Measurements from ENCODE around the gene FGF19.

The FGF19 gene

DNA sequence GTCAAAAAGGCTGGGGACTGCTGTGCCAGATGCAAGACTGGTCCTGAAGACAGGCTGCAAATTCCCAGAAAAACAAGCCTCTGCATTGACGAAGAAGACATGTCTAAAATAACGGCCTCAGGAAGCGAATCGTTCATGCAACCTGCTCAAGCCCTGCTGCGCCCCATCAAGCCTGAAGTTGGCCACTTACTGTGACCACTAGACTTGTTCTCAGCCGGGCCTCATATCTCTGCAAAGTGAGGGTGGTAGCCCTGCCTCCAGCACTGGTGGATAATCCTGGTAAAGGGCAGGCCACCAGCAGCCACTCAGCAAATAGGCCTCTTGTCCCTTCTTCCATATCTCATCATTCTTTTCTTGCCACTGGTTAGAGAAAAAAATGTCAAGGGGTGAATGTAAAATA lies 40.5 kb downstream of the FGF19 start:
- H3K36me3 ChIP-seq (ENCODE audit: control insufficient read depth, insufficient read depth, low read length): no peaks in the 10 kb centered on the region
- no CpG with 5 or more reads among the region's 6 CpGs for WGBS (ENCODE audit: insufficient coverage, insufficient read length)
- no peaks in the 10 kb centered on the region for H3K9me3 ChIP-seq (ENCODE audit: control insufficient read depth, insufficient read depth, low read length)
- H3K27ac ChIP-seq (ENCODE audit: low read length): no peak overlapping the region
- H3K4me3 ChIP-seq (ENCODE audit: low read length): no peak overlapping the region
- H3K4me1 ChIP-seq (ENCODE audit: control insufficient read depth, insufficient read depth, low read length): peaks cover 5% of the 10 kb centered on the region
- no peaks in the 10 kb centered on the region for H3K27me3 ChIP-seq (ENCODE audit: control insufficient read depth, insufficient read depth, low read length)
- no peak for DNase-seq (ENCODE audit: low read depth, low spot score)

DNA sequence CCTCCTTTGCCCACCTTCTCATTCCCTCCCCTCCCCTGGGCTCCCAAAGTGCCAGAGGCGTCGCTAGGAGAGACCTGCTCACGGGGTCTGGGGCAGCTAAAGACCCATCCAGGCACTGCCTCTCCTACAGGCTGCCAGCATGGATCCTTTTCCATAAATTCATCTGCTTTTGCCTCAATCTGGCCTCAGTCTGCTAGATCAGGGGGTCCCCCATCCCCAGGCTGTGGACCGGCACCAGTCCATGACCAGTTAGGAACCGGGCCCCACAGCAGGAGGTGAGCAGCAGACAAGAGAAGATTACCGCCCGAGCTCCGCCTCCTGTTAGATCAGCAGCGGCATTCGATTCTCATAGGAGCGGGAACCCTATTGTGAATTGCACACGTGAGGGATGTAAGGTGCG lies 41.0 kb downstream of the FGF19 start:
- Histone ChIP-seq H3K9me3 (ENCODE audit: control insufficient read depth, insufficient read depth, low read length) (no peaks in the 10 kb centered on the region), H3K4me1 (ENCODE audit: control insufficient read depth, insufficient read depth, low read length) (peaks cover 7% of the 10 kb centered on the region), H3K27me3 (ENCODE audit: control insufficient read depth, insufficient read depth, low read length) (no peaks in the 10 kb centered on the region), H3K4me3 (ENCODE audit: low read length) (no peak overlapping the region), H3K27ac (ENCODE audit: low read length) (no peak overlapping the region), H3K36me3 (ENCODE audit: control insufficient read depth, insufficient read depth, low read length) (no peaks in the 10 kb centered on the region)
- DNase-seq (ENCODE audit: low read depth, low spot score): no peak
- no CpG with 5 or more reads among the region's 13 CpGs for WGBS (ENCODE audit: insufficient coverage, insufficient read length)

DNA sequence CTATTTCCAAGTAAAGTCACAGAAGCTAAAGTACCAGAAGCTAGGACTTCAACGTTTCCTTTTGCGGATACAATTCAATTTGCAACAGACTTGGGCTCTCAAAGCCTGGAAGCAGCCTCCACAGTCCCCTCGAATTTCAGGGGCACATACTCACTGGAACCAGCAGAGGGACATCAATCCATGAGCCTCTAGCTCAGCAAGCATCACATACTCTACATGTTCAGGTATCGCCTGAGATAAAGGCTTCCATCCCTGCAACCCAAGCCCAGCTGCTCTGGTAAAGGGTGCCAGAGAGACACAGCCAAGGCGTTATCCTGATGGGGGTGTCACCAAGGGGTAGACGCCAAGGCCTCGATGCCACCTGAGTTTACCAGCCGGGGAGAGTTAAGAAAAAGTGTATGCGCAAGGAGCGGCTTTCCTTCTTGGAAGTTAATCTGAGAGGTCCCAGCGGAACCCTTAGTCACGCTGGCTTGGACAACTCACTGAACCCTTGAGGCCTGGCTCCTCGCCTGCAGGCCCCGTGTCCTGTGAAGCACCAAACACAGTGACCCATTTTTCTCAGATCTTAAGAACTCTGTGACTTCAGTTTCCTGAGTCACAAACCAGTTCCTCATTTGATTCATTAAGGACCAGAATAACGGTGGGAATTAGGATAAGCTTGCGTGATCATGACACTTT lies 41.7 kb downstream of the FGF19 start:
- peaks cover 9% of the 10 kb centered on the region for H3K4me1 ChIP-seq (ENCODE audit: control insufficient read depth, insufficient read depth, low read length)
- no CpG with 5 or more reads among the region's 16 CpGs for WGBS (ENCODE audit: insufficient coverage, insufficient read length)
- H3K9me3 ChIP-seq (ENCODE audit: control insufficient read depth, insufficient read depth, low read length): no peaks in the 10 kb centered on the region
- no peaks in the 10 kb centered on the region for H3K27me3 ChIP-seq (ENCODE audit: control insufficient read depth, insufficient read depth, low read length)
- no peaks in the 10 kb centered on the region for H3K36me3 ChIP-seq (ENCODE audit: control insufficient read depth, insufficient read depth, low read length)
- no peak overlapping the region for H3K27ac ChIP-seq (ENCODE audit: low read length)
- no peak overlapping the region for H3K4me3 ChIP-seq (ENCODE audit: low read length)
- no peak for DNase-seq (ENCODE audit: low read depth, low spot score)

DNA sequence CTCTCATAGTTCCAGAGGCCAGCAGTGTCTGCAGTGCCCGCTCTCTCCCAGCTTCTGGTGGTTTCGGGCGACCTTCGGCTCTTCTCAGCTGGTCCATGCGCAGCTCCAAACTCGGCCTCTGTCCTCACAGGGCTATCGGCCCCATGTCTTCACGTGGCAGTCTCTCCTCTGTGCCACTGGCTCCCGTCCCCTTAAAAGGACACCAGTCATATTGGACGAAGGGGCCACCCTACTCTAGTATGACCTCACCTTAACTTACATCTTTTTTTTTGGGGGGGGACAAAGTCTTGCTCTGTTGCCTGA lies 42.5 kb downstream of the FGF19 start:
- Histone ChIP-seq H3K36me3 (ENCODE audit: control insufficient read depth, insufficient read depth, low read length) (no peaks in the 10 kb centered on the region), H3K4me1 (ENCODE audit: control insufficient read depth, insufficient read depth, low read length) (peaks cover 9% of the 10 kb centered on the region), H3K9me3 (ENCODE audit: control insufficient read depth, insufficient read depth, low read length) (no peaks in the 10 kb centered on the region), H3K27ac (ENCODE audit: low read length) (no peak overlapping the region), H3K4me3 (ENCODE audit: low read length) (no peak overlapping the region), H3K27me3 (ENCODE audit: control insufficient read depth, insufficient read depth, low read length) (no peaks in the 10 kb centered on the region)
- no CpG with 5 or more reads among the region's 10 CpGs for WGBS (ENCODE audit: insufficient coverage, insufficient read length)
- DNase-seq (ENCODE audit: low read depth, low spot score): no peak

DNA sequence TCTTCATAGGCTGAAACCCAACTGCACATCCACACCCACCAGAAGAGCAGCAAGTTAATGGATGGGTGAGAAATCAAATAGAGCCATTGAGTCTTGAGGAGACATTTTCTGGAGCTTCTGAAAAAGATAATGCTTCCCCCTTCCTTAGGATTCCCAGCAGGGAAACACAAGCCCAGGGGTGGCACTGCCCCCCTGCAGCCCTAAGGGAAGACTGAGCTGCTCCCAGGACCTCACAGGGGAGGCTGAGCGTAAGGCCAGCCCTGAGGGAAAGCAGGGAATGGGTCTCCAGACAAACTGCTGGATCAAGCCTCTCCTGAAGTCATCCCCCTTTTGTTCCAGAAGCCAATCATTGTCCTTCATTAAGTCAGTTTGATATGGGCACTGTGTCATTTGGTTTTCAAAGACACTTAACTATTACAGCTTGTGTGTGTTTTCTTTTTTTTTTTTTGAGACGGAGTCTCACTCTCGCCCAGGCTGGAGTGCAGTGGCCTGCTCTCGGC lies 43.8 kb downstream of the FGF19 start:
- Histone ChIP-seq H3K36me3 (ENCODE audit: control insufficient read depth, insufficient read depth, low read length) (no peaks in the 10 kb centered on the region), H3K4me1 (ENCODE audit: control insufficient read depth, insufficient read depth, low read length) (peaks cover 9% of the 10 kb centered on the region), H3K27me3 (ENCODE audit: control insufficient read depth, insufficient read depth, low read length) (no peaks in the 10 kb centered on the region), H3K27ac (ENCODE audit: low read length) (no peak overlapping the region), H3K4me3 (ENCODE audit: low read length) (no peak overlapping the region), H3K9me3 (ENCODE audit: control insufficient read depth, insufficient read depth, low read length) (no peaks in the 10 kb centered on the region)
- WGBS (ENCODE audit: insufficient coverage, insufficient read length): no CpG with 5 or more reads among the region's 4 CpGs
- DNase-seq (ENCODE audit: low read depth, low spot score): no peak

DNA sequence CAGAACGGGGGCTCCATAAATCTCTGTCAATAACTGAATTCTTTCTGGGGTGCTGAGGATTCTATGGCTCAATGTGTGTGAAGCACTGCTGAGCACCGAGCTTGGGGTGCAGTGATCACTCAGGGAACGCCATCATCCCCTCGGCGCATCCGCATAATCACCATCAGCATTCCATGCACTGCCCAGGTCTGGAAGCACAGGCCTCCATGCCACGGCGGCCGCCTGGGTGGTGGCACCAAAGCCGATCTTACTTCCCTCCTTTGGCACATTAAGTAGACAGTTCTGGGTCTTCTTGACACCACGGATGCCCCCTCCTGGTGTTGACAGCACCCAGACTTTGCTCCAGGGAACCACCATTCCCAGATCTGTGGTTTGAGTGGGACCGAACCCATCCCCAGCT lies 44.2 kb downstream of the FGF19 start:
- DNase-seq (ENCODE audit: low read depth, low spot score): no peak
- no CpG with 5 or more reads among the region's 12 CpGs for WGBS (ENCODE audit: insufficient coverage, insufficient read length)
- peaks cover 9% of the 10 kb centered on the region for H3K4me1 ChIP-seq (ENCODE audit: control insufficient read depth, insufficient read depth, low read length)
- no peak overlapping the region for H3K4me3 ChIP-seq (ENCODE audit: low read length)
- H3K27me3 ChIP-seq (ENCODE audit: control insufficient read depth, insufficient read depth, low read length): no peaks in the 10 kb centered on the region
- no peaks in the 10 kb centered on the region for H3K9me3 ChIP-seq (ENCODE audit: control insufficient read depth, insufficient read depth, low read length)
- no peaks in the 10 kb centered on the region for H3K36me3 ChIP-seq (ENCODE audit: control insufficient read depth, insufficient read depth, low read length)
- no peak overlapping the region for H3K27ac ChIP-seq (ENCODE audit: low read length)

DNA sequence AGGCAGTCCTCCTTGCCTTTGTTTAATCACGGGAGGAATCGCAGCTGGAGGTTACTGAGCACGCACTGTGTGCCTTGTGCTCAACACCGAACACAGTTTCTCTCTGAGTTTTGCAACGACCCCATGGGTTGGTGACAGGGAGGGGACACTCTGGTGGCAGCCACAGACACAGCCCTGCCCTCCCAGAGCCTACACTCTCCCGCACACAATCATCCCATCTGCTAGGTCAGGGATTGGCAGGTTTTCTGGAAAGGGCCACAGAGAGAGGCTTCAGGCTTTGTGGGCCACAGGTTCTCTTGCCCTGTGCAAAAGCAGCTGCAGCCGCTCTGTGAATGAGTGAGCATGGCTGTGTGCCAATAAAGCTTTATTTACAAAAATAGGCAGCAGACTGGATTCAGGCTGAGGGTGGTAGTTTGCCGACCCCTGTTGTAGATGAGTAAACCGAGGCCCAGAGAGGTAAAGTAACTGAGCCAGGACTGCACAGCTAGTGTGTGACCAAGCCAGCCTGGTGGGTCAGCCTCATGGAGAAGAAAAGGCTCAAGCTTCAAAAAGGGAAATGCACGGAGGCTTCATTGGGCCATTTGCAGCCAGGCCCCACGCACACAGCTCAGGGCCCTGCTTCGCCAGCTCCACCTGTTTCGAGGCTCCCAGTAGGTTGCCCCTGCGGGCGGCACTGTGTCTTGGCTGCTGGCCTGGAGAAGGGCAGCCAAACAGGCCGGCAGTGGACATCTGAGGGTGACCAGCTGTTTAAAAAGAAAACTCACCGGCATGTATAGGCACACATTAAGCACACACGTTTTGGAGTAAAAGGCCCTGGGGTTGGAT lies 45.0 kb downstream of the FGF19 start:
- no CpG with 5 or more reads among the region's 18 CpGs for WGBS (ENCODE audit: insufficient coverage, insufficient read length)
- Histone ChIP-seq H3K4me1 (ENCODE audit: control insufficient read depth, insufficient read depth, low read length) (peaks cover 9% of the 10 kb centered on the region), H3K9me3 (ENCODE audit: control insufficient read depth, insufficient read depth, low read length) (no peaks in the 10 kb centered on the region), H3K4me3 (ENCODE audit: low read length) (no peak overlapping the region), H3K27me3 (ENCODE audit: control insufficient read depth, insufficient read depth, low read length) (no peaks in the 10 kb centered on the region), H3K27ac (ENCODE audit: low read length) (no peak overlapping the region), H3K36me3 (ENCODE audit: control insufficient read depth, insufficient read depth, low read length) (0 out of 2 replicates have a peak, but pooled peaks cover 7% of the 10 kb centered on the region)
- DNase-seq (ENCODE audit: low read depth, low spot score): no peak

DNA sequence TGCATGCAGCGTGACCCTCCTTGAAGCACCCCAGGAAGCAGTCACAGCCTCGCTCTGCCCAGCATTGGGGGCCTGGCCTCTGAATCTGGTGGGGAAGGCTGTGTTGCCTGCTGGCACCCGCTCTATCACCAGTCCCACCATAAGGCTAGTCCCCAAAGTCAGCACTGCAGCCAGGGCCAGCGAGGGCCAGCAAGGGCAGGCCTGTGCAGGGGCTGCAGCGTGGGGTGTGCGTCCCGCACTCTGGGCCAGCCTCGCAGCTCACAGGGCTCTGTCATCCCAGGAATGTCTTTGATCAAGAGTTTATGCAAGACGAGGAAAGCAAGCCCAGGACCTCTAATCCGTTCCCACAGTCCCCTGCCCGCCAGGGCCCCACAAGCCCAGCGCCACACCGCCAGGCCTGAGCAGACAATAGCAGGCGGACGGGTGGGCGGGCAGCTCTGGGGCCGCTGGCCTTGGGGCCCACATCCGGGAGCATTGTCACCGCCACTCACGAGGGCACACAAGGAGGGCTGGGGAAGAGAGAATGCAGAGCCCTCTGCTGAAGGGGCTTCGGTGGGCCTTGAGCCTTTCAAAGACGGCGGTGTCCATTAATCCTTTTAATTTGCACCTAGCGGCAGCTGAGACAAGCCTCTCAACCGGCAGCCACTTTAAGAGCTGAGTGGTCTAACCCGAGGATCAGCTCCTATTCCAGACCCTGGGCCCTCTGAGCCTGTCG lies 45.8 kb downstream of the FGF19 start:
- H3K4me1 ChIP-seq (ENCODE audit: control insufficient read depth, insufficient read depth, low read length): peaks cover 9% of the 10 kb centered on the region
- DNase-seq (ENCODE audit: low read depth, low spot score): no peak
- H3K36me3 ChIP-seq (ENCODE audit: control insufficient read depth, insufficient read depth, low read length): peaks cover 10% of the 10 kb centered on the region; the same call in 1 of the 2 replicates
- no peaks in the 10 kb centered on the region for H3K27me3 ChIP-seq (ENCODE audit: control insufficient read depth, insufficient read depth, low read length)
- H3K27ac ChIP-seq (ENCODE audit: low read length): no peak overlapping the region
- WGBS (ENCODE audit: insufficient coverage, insufficient read length): no CpG with 5 or more reads among the region's 27 CpGs
- no peaks in the 10 kb centered on the region for H3K9me3 ChIP-seq (ENCODE audit: control insufficient read depth, insufficient read depth, low read length)
- no peak overlapping the region for H3K4me3 ChIP-seq (ENCODE audit: low read length)

DNA sequence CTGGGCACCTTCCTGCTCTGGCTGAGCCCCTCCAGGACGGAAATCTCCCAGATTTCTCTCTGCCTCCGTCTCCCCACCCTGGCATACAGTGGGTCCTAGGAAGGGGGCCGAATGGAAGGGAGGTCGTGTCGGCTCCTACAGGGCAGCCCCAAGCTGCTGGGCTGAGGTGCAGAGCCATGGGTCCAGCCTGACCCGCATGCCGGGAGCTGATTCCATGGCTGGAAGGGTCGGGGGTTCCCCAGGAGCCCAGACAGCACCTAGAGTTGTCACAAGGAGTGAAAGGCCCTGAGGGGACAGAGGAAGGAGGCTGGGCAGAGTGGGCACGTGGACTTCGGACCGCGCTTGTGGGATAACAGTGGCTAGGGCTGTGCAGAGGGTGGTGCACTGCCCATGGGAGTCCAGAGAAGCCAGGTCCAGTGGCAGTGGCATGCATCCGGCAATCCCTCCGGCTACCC lies 46.3 kb downstream of the FGF19 start:
- no peaks in the 10 kb centered on the region for H3K27me3 ChIP-seq (ENCODE audit: control insufficient read depth, insufficient read depth, low read length)
- peaks cover 7% of the 10 kb centered on the region for H3K4me1 ChIP-seq (ENCODE audit: control insufficient read depth, insufficient read depth, low read length)
- peaks cover 10% of the 10 kb centered on the region; the same call in 1 of the 2 replicates for H3K36me3 ChIP-seq (ENCODE audit: control insufficient read depth, insufficient read depth, low read length)
- no peaks in the 10 kb centered on the region for H3K9me3 ChIP-seq (ENCODE audit: control insufficient read depth, insufficient read depth, low read length)
- no peak overlapping the region for H3K4me3 ChIP-seq (ENCODE audit: low read length)
- DNase-seq (ENCODE audit: low read depth, low spot score): no peak
- no CpG with 5 or more reads among the region's 14 CpGs for WGBS (ENCODE audit: insufficient coverage, insufficient read length)
- H3K27ac ChIP-seq (ENCODE audit: low read length): no peak overlapping the region

All from iPS DF 6.9 (cell line).